ENCODE measurements around the gene THPO. TPM values are rescaled to one million over a fixed set of nuclear protein-coding genes. Genes with fewer than 3 reads are reported as not detected.
A peak's percentile ranks its signal among the peaks of the same experiment; 100 is the strongest.

THPO gene
- total and polyA plus RNA-seq, 9 of the 15 experiments (the other 6 are each of a cell fraction or from before 2014, with no cell fraction given) = 0.11 to 1.1 (median 0.35) TPM; not detected in 1

GRCh38 chr3:184362668-184363546, 15.1 kb downstream of the THPO start (continued):
- TF ChIP-seq MNT (conservative IDR thresholded peaks at IDR 0.05) (peak; percentile 66 to 73; a peak in 3 of 4 replicates), MECOM (CRISPR knock-in tag; IDR thresholded peaks at IDR 0.05) (0 out of 2 replicates have a peak, but pooled peaks have one; percentile 32), ZBTB8A (IDR thresholded peaks at IDR 0.05; ENCODE audit: partially characterized antibody) (no peak), ATF3 (IDR thresholded peaks at IDR 0.05) (no peak), ATF3 (CRISPR knock-in tag; conservative IDR thresholded peaks at IDR 0.05) (no peak), GATAD2B (IDR thresholded peaks at IDR 0.05; ENCODE audit: borderline replicate concordance) (no peak), ZNF316 (IDR thresholded peaks at IDR 0.05) (no peak), ATF7 (IDR thresholded peaks at IDR 0.05) (peak; percentile 84), ARID2 (IDR thresholded peaks at IDR 0.05) (no peak), TCFL5 (CRISPR knock-in tag; conservative IDR thresholded peaks at IDR 0.05) (0 out of 2 replicates have a peak, but pooled peaks have one; percentile 1), NR2C1 (IDR thresholded peaks at IDR 0.05) (peak; percentile 91), NR2C1 (tag; IDR thresholded peaks at IDR 0.05) (peak; percentile 95), ZBTB33 (CRISPR knock-in tag; IDR thresholded peaks at IDR 0.05) (0 out of 2 replicates have a peak, but pooled peaks have one; percentile 43), E2F5 (CRISPR knock-in tag; IDR thresholded peaks at IDR 0.05) (no peak), RFX7 (CRISPR knock-in tag; IDR thresholded peaks at IDR 0.05) (no peak), FOXP1 (CRISPR knock-in tag; IDR thresholded peaks at IDR 0.05) (0 out of 2 replicates have a peak, but pooled peaks have one; percentile 3), E2F3 (CRISPR knock-in tag; IDR thresholded peaks at IDR 0.05) (no peak), E2F4 (CRISPR knock-in tag; IDR thresholded peaks at IDR 0.05; ENCODE audit: low read depth) (peak; percentile 51; the same call in 1 of the 2 replicates), RBBP5 (IDR thresholded peaks at IDR 0.05; ENCODE audit: borderline replicate concordance, insufficient read depth, low read length, poor library complexity, severe bottlenecking) (peak; percentile 70), PHF21A (IDR thresholded peaks at IDR 0.05; ENCODE audit: borderline replicate concordance, low read depth) (no peak)

Measured in K562 (cell line).